GM18499 (cell line): ENCODE data around the gene KIF16B.

ENCODE experiments used
- ATAC-seq: cut with Tn5 transposase; IDR thresholded peaks from one replicate; pipeline ENCODE4 v1.9.1; 2021; ENCODE audit warnings: moderate number of reproducible peaks; ENCODE audit not compliant: insufficient read depth, unreplicated experiment

The KIF16B gene

DNA sequence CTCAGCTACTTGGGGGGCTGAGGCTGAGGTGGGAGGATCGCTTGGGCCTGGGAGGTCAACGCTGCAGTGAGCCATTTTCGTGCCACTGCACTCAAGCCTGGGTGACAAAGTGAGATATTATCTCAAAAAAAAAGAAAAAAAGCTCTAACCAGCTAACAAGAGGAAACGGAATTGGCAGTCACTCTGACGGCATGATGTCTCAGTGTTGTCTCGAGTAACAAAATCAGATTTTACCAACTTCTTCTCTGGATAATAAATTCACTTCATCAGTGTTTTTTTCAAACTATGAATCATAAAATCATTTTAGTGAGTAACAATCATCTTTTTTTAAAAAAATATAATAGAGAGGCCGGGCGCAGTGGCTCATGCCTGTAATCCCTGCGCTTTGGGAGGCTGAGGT, 12.6 kb downstream of the KIF16B start:
- ATAC-seq = no peak

DNA sequence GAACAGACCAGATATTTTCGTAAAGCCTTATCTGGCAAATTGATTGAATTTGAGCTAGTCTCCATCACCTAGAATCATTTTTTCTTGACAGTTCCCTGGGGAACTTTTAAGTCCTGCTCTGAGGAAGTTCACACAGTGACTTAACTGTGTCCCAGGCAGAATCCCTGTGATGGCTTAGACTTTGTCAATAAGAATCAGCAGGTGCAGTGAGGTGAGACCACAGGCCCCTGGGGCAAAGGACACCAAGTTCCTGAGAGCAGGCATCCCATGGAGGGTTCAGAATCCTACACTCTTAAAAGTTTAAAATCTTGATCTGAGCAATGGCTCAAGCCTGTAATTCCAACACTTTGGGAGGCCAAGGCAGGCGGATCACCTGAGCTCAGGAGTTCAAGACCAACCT, 13.0 kb downstream of the KIF16B start:
- no peak for ATAC-seq

DNA sequence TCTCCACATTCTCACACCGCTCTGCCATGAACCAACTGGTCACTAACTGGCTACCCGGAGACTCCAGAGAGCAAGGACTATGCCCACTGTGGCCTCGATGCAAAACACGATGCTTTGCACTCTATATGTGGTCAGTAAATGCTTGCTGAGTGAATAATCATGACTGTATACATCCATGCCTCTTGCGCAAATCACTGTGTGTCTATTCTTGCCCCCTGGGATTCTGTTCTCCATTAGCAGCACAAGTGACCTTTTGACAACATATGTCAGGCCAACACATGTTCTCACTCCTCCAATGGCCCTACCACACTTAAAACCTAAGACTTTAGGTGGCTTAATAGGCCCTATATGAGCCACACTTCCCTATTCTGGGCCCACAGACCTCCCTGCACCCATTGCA, 16.9 kb downstream of the KIF16B start:
- ATAC-seq = no peak

DNA sequence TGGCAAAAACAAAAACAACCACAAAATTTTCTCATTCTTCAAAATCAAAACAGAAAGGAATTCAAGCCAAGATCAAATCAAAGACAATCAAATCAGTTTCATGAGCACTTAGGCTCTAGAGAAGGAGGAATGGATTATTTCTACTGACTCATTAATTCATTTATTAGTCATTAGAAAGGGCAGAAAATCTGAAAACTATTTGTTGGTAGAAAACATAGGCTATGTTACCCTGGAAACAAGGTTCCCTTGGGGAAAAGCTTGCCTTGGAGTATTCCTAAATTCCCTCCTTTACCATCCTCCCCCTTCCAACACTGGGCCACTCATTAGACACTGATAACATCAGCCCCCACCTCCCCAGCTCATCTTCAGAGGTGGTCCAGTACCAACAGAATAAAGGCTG, 17.5 kb downstream of the KIF16B start:
- ATAC-seq = no peak

DNA sequence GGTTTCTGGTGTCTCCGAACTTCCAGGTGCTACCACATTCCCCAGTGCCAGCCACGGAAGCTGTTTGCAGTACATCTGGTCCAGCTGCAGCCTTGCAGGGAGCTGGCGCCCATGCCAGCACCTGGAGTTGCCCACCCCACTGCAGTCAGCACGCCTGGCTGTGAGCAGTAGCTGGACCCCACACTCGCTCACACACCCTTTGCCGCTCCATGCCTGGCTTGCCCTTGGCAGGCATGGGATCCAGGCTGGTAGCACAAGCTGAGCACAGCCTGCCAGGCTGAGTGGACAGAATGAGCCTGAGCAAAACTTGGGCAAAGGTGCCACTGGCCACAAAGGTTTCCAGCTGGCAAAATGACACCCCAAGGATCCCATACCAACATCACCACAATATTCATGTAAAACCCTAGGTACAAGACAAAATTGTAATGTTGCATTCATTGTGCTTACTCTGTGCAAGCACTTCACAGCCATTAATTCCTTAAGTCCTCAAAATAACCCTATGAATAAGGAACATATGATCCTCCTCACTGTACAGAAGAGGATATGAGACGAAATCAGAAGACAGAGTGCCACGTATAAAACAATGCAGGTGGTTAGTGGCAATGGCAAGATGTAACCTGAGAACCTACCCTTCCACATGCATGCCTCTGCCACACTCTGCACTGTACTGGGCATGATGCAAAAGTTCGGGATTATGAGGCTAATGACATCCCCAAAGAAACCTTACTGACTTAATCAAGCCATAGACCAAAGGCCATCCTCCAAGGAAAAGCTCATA, 18.3 kb downstream of the KIF16B start:
- no peak for ATAC-seq

DNA sequence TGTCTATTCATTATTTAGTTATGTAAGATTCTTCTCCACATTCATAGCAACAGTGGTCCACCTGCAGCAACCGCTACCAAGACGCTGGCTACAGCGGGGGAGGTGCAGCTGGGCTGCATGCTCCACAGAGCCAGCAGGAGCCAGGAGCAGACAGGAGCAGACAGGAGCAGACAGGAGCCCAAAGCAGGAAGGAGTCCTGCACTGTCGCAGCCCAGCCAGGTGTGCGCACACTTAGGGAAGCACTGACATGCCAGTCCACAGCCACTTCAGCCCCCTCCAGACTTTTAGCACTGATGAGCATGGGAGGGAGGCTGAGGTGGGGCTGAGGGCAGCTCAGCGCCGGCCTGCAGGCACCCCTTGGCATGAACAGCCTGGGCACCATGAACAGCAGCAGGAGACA, 19.6 kb downstream of the KIF16B start:
- no peak for ATAC-seq

DNA sequence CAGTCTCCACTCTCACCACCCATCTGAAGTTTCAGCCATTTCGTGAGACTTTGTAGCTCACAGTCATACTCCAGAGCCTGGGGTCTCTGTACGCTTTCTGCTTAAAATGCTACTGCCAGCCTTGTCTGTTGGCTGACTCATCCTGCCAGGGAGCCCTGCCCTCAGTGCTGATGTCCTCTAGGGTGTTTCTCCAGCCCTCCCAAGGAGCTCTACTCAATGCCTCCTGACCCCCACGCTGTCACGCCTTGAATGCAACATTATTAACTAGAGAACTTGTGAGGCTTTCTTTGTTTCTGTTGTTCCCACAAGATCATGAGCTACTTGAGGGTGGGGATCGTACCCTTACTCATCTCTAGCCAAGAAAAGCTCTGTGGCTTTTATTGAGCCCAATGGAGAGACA, 20.1 kb downstream of the KIF16B start:
- no peak for ATAC-seq

DNA sequence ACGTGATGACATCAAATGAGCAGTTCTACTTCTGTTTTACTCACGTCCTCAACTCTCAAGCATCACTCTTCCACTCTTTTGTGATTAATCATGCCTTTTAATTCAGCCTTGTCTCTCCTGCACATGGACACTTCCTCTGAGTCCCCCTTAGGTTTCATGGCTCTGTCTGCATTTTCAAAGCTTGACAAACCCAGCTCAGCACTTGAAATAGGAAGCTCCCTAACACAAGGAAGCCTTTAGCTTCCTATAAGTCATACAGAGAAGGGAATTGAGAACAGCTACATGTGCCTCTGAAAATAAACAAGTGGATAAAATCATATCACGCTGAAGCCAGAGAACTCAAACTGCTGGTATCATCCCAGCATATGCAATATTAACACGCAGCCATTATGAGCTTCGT, 21.2 kb downstream of the KIF16B start:
- ATAC-seq = no peak

DNA sequence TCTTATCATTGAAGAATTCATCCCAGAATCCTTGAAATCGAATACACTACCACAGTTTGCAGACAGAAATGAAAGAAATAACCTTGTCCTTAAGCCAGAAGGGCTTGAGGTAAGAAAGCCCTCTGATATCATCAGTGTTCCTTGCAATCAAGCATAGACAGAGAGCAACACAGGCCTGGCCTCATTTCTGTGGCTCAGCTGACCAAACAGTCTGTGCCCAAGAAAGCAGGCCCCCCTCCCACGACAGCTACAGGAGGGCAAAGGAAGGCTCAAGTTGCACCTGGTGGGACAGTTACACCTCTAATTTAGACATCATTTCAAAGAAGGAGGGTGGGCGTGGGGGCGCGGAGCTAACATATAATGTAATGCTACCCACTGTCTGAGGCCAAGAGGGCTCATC, 21.6 kb downstream of the KIF16B start:
- ATAC-seq = no peak

DNA sequence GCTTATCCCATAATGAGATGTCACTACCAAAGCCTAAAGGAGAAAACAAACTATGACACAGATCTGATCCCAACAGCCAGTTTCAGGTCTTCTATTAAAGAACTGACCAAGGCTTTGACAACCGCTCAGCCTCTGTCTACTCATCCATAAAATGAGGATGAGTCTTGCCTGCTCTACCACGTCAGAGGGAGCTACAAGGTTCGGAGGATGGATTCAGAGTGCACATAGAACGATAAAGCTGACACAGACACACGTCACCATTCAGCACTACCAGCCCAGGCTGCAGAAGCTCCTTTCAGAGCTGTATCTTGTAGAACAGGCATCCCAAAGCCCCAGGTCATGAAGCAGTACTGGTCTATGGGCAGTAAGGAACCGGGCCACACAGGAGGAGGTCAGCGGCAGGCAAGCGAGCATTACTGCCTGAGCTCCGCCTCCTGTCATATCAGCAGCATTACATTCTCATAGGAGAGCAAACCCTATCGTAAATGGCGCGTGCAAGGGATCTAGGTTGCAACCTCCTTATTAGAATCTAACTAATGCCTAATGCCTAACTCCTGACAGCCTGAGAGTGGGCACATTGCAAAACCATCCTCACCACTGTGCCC, 25.1 kb downstream of the KIF16B start:
- no peak for ATAC-seq

DNA sequence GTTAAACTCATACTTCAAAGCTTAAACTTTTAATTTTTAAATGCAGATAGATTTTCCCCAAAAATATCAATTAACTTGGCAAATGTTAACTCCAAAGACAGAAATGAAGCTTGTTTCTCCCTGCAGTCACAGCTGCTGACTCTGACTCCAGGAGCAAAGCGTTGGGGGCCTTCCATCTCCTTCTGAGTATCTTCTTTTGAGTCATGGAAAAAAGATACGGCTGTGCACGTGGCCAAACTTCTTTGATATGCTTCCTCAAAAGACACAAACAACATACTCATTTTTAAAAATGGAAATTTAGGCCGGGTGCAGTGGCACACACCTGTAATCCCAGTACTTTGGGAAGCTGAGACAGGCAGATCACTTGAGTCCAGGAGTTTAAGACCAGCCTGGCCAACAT, 28.3 kb downstream of the KIF16B start:
- no peak for ATAC-seq

DNA sequence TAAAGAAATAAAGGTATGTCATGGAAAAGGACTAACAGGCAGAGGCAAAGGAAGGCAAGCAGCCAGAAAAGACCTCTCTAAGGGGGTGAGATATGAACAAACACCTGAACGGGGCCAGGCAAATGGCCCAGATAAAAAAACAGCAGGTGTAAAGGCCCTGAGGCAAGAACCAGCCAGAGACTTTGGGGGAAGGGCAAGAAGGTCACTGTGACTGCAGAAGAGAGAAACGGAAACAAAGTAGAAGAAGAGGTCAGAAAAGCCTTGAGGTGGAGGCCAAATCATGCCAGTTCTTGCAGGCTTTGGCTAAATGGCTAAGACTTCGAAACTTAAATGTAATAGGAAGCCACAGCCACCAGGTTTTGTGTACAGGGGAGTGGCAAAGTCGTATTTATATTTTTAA, 30.8 kb downstream of the KIF16B start:
- ATAC-seq = no peak

DNA sequence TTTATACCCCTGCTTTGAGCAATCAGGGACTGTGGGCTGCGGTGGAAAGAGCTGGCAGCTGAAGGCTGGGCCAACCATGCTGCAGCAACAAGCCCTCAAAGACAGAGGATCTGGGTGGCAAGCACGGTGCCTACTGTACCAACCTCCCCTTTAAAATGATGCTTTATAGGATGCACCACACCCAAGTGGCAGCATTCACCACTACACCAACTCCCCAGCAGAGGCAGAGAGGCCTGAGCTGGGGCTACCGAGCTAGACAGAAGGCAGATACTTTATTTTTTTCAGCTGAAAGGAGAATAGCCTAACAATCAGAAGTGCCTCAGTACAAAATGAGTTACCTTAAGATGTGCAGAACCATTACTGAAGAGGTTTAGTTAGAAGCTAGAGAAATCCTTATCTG, 31.4 kb downstream of the KIF16B start:
- ATAC-seq = no peak

DNA sequence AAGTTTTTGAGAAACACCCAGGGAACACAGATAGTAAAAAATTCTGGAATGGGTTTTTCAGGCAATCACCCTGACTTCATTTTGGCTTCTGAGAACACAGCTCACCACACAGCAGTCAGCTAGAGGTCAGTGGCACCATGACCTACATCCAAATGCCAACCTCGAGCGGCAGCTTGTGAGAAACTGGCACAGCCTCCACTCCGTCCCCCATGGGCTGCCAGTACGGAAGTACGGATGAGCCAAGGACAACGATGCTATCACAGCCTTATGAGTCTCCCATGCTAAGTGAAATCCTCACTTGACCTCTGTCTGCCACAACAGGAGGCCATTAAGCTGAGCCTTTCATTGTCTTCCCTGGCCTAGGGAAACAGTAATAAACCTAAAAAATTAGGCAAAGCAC, 32.0 kb downstream of the KIF16B start:
- no peak for ATAC-seq

DNA sequence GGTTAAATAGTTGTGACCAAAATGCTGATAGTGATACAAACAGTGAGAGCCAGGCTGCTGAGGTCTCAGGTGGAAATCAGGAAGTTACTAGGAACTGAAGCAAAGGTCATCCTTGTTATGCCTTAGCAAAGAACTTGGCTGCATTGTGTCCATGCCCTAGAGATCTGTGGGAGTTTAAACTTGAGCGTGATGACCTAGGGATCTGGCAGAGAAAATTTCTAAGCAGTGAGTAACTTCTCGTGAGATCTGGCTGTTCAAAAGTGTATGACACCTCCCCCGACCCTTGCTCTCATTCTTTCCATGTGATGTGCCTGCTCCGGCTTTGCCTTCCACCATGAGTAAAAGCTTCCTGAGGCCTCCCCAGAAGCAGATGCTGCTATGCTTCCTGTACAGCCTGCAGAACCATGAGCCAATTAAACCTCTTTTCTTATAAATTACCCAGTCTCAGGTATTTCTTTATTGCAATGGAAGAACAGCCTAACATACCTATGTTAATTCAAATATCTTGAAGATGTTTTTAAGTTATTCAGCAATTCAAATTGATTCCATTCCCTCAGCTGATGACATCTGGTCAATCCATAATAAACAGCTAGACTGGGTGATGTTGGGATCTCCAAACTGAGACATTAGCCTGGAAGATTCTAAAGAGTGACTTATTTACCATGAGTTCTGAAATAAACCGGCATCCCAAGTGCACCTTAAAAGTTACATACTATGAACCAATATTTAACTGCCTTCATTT, 33.8 kb downstream of the KIF16B start:
- no peak for ATAC-seq

DNA sequence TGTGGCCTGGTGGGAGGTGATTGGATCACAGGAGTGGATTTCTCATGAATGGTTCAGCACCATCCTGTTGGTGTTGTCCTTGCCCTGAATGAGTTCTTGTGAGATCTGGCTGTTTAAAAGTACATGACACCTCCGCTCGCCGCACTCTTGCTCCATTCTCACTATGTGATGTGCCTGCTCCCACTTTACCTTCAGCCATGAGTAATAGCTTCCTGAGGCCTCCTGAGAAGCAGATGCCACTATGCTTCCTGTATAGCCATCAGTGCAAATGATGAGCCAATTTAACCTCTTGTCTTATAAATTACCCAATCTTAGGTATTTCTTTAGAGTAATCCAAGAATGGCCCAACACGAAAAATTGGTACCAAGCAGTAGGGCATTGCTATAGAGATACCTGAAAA, 34.5 kb downstream of the KIF16B start:
- no peak for ATAC-seq

DNA sequence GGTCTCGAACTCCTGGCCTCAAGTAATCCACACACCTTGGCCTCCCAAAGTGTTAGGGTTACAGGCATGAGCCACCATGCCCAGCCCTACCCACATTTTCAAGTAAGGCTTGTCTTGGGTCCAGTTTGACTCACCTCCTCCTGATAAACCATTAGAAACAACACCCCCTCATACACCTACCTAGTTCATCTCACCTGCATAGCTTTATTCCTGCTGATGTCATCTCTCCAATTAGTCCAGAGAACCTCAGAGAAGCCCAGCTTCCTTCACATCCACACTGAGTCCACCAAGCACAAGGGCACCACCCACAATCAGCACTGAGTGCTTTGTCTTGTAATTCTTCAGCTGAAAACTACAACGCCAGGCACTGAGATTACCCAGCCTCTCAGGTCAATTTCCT, 35.3 kb downstream of the KIF16B start:
- no peak for ATAC-seq

DNA sequence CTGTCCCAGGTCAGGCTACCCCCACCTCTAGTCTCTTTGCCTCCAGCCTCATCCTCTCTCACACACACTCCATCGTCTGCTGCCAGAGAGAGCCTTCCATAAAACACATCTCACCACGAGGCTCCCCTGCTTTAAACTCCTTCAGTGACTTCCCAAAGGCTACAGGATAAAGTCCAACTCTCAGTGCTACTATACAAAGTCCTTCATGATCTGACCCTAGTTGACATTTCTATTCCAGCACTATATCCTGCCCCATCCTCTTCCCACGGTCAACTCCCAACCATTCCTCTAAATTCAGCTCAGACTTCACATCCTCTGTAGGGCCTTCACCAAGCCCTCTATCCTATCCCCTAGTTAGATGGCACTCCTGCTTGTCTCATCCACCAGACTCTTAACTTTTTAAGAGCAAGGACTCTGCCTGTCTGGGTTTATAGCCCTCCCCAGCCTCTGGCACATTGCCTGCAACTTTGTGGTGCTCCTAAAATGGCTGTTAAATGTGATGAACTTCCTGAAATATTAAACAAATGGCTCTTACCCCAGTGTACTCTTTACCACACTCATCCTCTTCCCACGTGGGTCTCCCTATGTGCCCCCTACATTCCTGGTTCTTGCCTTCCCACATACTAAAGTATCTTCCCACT, 36.1 kb downstream of the KIF16B start:
- ATAC-seq = no peak

DNA sequence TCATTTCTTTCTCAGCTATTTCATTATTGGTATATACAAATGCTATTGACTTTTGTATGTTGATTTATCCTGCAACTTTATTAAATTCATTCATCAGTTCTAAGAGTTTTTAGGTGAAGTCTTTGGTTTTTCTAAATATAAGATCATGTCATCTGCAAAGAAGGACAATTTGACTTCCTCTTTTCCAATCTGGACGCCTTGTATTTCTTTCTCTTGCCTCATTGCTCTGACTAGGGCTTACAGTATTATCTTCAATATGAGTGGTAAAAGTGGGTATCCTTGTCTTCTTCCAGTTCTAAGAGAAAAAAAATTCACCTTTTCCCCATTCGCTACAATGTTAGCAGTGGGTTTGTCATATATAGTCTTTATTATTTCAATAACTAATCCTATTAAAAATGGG, 38.0 kb downstream of the KIF16B start:
- no peak for ATAC-seq

DNA sequence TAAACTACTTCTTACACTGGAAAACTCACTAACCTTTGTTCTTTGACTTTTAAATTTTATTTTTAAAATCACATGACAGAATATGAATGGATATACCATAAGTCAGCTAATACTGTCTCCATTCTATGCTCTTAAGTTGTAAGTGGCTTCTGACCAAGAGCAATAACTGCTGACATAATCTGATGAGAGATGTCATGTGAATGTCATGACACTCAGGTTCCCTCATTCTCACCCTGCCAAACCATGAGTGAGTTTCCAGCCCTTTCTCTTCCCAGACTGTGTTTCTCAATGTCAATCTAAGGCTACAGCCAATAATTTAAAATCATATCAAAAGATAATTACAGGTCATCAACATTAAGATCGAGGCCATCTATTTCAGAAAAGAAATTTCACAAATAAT, 39.7 kb downstream of the KIF16B start:
- no peak for ATAC-seq

DNA sequence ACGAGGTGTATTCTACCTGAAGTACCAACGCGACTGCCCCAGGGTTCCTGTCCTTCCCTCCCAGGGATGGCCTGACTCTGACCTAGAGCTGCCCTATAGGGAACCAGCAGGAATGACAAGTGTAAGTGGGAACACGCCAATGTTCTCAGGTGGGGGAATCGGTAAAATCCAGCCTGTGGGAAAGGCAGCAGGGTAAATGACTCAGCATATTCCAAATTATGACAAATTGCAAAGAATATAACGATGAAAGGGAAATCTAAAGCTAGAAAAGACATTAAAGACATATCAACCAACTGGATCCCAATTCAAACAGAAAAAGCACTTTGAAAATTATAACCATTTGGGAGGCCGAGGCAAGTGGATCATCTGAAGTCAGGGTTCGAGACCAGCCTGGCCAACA, 41.8 kb downstream of the KIF16B start:
- ATAC-seq = no peak
